AML-193 (cell line): Measurements from ENCODE around the gene SYNE3.

Experiments used
- DNase-seq, 2 experiments: peaks; one replicate each; lab custom pipeline; 2025; lab: John Stamatoyannopoulos, UW

SYNE3 gene

GRCh38 chr14:95516554-95517181 is at the start of gene SYNE3:
SYNE3 (minus strand) TSS chr14:95516650; CDS start chr14:95475821, 40,829 bp downstream.
- no peak for DNase-seq

GRCh38 chr14:95564060-95564459 is 47.6 kb upstream of the SYNE3 start:
- no peak for DNase-seq

DNA sequence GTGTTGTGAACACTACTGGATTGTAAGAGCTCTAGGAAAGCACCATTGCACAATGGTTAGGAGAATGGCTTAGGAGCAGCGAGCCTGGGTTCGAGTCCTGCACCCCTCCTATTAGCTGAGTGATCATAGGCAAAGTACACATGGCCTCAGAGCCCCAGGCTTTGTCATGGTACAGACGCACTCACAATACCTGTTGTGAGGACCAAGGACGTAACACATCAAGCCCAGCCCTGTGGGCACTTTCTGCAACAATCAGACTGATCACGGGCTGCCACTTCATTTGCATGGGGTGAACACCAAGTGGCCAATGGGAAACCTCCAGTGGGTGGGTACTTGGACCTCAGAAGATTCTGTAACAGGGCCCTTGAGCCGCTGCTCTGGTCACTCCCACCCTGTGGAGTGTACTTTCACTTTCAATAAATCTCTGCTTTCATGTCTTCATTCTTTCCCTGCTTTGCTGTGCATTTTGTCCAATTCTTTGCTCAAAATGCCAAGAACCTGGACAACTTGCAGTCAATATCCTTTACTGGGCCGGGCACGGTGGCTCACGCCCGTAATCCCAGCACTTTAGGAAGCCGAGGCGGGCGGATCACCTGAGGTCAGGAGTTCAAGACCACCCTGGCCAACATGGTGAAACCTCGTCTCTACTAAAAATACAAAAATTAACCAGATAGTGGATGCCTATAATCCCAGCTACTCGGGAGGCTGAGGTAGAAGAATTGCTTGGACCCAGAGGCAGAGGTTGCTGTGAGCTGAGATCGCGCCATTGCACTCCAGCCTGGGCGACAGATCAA is 46.6 kb upstream of the SYNE3 start:
- DNase-seq: no peak

DNA sequence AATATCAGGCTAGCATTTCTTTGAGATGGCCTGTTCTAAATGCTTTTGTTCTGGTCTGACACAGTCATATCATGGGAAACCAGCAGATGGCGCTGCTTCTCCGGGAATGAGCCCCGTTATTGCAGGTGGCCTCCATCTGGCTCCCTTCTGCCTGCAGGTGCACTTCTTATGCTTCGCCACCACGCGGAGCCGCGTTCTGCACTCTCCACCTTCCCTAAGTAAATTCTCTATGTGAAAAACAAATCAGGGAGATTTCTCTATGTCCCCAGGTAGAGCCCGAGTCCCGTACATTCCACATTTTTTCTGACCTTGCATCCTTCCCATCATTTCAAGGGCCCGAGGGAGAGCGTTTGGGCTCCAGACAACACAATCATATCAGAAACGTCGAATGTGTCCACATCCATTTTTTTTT is 44.6 kb upstream of the SYNE3 start:
- peak; percentile 67 to 79 for DNase-seq

DNA sequence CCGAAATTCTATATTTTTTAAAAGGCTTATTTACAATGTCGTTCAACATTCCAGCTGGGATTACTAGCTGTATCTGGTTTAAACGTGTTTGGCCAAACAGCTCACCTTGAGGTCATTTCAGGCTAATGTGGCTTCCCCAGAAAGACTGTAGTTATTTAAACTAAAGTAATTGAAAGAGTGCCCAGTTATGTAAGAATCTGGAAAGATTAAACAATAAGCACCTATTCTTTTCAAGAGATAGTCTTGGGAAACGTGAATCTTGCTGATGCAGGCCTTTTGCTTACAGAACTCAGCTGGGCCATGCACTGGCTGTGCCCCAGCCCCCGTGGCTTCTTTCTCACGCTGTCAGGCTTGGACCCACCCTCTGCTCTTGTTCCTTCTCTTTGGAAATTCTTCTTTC is 42.8 kb upstream of the SYNE3 start:
- no peak for DNase-seq

DNA sequence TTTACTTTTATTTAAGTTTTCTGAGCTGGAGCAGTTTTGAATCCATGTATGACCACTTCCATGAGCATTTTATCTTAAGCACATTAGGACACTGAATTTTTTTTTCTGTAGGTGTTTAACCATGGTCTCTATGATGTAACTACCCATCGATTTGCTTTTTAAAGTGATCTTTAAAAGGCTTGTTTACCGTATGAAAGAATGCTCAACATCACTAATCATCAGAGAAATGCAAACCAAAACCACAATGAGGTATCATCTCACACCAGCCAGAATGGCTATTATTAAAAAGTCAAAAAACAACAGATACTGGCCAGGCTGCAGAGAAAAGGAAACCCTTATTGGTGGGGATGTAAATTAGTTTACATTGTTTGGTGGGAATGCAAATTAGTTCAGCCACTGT is 41.4 kb upstream of the SYNE3 start:
- no peak for DNase-seq

GRCh38 chr14:95557291-95557690 is 40.8 kb upstream of the SYNE3 start:
- DNase-seq: no peak

- no peak for DNase-seq
Observed at GRCh38 chr14:95555053-95555452, 38.6 kb upstream of the SYNE3 start.

- no peak for DNase-seq
Observed at GRCh38 chr14:95553141-95553540, 36.7 kb upstream of the SYNE3 start.

GRCh38 chr14:95551435-95551834 is 35.0 kb upstream of the SYNE3 start:
- DNase-seq: no peak

GRCh38 chr14:95549656-95550585 is 33.5 kb upstream of the SYNE3 start:
- DNase-seq: no peak

DNA sequence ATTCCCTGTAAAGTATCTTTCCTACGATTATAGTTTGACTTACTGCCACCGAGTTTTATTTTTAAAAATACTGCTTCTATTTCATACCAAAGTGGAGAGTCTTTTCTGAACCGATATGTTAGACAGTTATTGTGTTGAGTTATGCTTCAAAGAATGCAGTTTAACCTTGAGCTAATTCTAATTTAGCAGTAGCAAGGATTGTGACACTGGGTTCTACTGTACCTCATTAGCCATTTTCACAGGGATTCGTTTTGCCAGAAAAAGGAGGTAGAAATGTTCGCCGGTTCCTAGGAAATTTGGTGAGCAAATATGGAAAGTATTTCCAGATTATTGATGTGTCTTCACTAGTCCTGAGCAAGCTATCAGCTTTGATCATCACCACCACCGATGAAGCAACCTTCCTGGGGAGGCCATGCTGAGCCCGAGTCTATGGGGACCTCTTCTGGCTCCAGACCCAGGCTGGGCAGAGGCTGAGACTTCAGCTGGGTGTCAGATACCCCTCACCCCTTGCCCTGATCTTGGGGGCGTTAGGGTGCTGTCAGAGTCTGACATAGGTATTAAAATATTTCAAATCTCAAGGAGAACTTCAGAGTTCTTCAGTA is 32.0 kb upstream of the SYNE3 start:
- DNase-seq: no peak

GRCh38 chr14:95547626-95548327 is 31.3 kb upstream of the SYNE3 start:
- no peak for DNase-seq

DNA sequence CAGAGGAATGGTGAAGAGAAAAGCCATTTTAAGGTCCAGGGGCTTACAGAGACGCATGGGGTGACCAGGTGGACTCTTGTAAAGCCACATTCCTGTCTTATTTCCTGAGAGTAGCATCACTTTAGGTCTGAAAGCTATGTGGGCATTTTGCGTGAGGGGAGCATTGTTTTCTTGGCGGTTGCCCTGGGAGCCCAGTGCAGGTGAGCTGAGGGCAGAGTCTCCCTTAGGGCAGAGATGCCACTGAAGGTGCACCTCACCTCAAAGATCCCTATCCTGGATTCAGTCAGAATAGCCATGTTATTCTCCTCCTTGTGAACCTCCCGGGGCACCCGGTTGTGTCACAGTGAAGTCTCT is 30.8 kb upstream of the SYNE3 start:
- DNase-seq: no peak

DNA sequence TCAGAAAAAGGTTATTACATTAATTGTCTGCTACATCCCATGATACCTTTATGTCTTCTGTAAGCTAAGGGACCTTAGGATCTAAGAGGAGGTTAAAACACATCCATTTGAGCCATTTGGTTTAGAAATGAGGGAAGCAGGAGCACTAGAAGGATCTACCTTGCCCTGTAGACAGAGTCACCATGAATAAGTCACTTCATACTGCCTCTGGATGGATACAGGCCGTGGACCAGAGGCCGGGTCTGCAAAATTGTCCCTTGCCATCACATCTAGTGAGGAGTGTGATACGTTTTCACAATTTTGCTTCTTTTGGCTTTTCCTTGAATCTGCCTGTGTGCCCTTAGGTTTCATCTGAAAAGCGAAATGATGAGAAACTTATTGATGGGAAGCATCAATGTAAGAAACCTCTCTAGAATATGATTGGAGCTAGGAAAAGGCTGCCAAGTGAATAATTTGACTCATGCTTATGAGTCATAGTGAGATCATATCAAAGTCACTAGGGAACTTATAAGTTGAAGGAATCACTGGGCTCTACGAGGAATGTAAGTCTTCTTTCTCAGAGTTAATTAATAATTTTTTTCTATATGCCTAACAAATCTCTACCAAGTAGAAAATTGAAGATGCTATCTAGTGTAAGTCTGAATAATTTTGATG is 29.2 kb upstream of the SYNE3 start:
- no peak for DNase-seq

- DNase-seq: no peak
Observed at GRCh38 chr14:95544588-95544987, 28.1 kb upstream of the SYNE3 start.

DNA sequence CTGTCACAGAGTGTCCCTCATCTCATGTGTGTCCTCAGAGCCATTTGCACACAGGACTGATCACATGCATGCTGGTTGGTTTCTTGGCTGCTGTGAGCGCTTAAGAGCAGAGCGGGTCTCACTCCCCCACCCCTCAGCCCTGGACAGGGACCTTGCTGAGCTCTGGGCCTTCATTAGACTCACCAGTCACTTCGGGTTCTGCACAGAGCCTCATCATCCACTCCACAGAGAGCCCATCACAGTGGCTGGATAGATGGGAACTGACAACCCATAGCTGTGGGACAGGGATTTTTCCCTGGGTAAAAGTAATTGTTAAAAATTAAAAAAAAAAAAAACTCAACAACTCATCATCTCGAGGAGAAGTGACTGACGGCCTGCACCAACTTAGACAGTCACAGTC is 26.6 kb upstream of the SYNE3 start:
- DNase-seq: no peak

- no peak for DNase-seq
Observed at GRCh38 chr14:95541932-95542930, 25.8 kb upstream of the SYNE3 start.

DNA sequence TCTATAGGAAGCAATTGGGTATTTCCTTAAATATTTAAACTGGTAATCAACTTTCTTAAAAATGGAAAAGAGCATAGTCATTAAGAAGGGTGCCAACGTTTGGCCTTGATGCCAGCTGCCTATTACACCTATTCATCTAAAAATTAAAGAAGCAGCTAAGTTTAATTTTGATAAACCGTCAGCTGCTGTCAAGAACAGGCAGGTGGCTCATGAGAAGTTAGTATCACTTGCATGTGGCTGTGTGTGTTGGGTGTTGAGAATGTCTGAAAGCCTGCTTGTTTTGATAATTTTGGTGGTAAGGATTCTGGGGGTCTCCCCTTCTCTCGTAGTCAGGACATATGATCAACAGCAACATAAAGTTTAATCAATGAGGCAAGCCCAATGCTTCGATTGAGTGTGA is 24.9 kb upstream of the SYNE3 start:
- no peak for DNase-seq
